K562 (cell line): Measurements from ENCODE around the gene ZFYVE26. TPM values are rescaled to one million over a fixed set of nuclear protein-coding genes. Genes with fewer than 3 reads are reported as not detected.
"Not testable (repeated sequence)": the region's sequence is repeated elsewhere in the genome, so short reads cannot be mapped to it uniquely, and the experiment has no call there.

Experiments used
- ATAC-seq: fragments of 200-7000 bp; cut with Tn5 transposase; 3 replicates; pipeline ENCODE4 v1.9.1; 2020; ENCODE audit warnings: moderate library complexity
- BruUV-seq: library from RNA; stranded (reverse); fragments of 400-500 nt; replicated peaks from 2 replicates; lab custom pipeline; 2021; lab: Mats Ljungman, UMichigan
- CTCF ChIA-PET: fragments of 300-600 bp; formaldehyde crosslinking; extraction: SDS; loops from one replicate; lab custom pipeline; 2021; ENCODE audit warnings: low intra/inter-chr PET ratio; lab: Yijun Ruan, JAX
- POLR2A ChIA-PET: fragments of 300-600, 350-650 bp; sonication (Branson Sonifier 250); formaldehyde crosslinking; extraction: SDS; loops from one replicate; lab custom pipeline; 2021; ENCODE audit warnings: antibody characterized with exemption, inconsistent platforms; lab: Yijun Ruan, JAX
- DNase-seq, 4 experiments: peaks; one replicate each; pipeline versions ENCODE4 v3.0.0 to v3.0.0-alpha.2; 2011 to 2018; ENCODE audit warnings: low spot score in 3 of 4, mixed read lengths in 3 of 4; ENCODE audit errors: extremely low read depth in 1 of 4
- FAIRE-seq: peaks from 2 replicates; lab custom pipeline; 2011; peaks lifted over from hg19 to GRCh38; lab: Jason Lieb, UNC
- H2AFZ ChIP-seq: 2 replicates; pipeline ENCODE4 v1.6.0; 2011; ENCODE audit warnings: low read depth, low read length, control low read depth, inconsistent platforms
- H3K27ac ChIP-seq: fragments of 200-600 bp; 3 replicates; pipeline ENCODE4 v1.8.0; 2011; ENCODE audit warnings: low read depth, mild to moderate bottlenecking, control low read depth, inconsistent platforms, low read length, moderate library complexity, mixed read lengths; ENCODE audit errors: extremely low read depth
- H3K27me3 ChIP-seq, 2 experiments: fragments of 300-600 bp in 1 of 2; 2 replicates in 1 of 2; 3 replicates in 1 of 2; pipeline versions ENCODE4 v1.6.0 to v1.8.0; 2011; ENCODE audit warnings: inconsistent platforms in 2 of 2, low read length in 2 of 2, mild to moderate bottlenecking in 1 of 2, mixed read lengths in 1 of 2, moderate library complexity in 1 of 2; ENCODE audit not compliant: control insufficient read depth in 2 of 2, insufficient read depth in 2 of 2
- H3K36me3 ChIP-seq: fragments of 300-600 bp; 3 replicates; pipeline ENCODE4 v1.8.0; 2011; ENCODE audit warnings: mild to moderate bottlenecking, low read length, inconsistent platforms; ENCODE audit not compliant: control insufficient read depth, insufficient read depth
- H3K4me1 ChIP-seq, 2 experiments: fragments of 200-600 bp in 1 of 2; replicated peaks in 1 of 2; 2 replicates in 1 of 2; 3 replicates in 1 of 2; pipeline versions ENCODE4 v1.5.1 to v1.8.0; 2011; ENCODE audit warnings: inconsistent platforms in 2 of 2, low read length in 2 of 2, mild to moderate bottlenecking in 1 of 2, mixed read lengths in 1 of 2, moderate library complexity in 1 of 2; ENCODE audit not compliant: control insufficient read depth in 2 of 2, insufficient read depth in 2 of 2
- H3K4me2 ChIP-seq: 2 replicates; pipeline ENCODE4 v1.6.1; 2011; ENCODE audit warnings: low read length, control low read depth, inconsistent platforms, mixed read lengths; ENCODE audit not compliant: insufficient read depth
- H3K4me3 ChIP-seq: fragments of 200-600 bp; sonication (generic), shearing (Covaris generic); 2 replicates; pipeline ENCODE4 v1.5.1; 2016; ENCODE audit warnings: control low read depth, inconsistent platforms
- H3K79me2 ChIP-seq: fragments of 200-600 bp; 3 replicates; pipeline ENCODE4 v1.8.0; 2011; ENCODE audit warnings: low read length, inconsistent platforms; ENCODE audit not compliant: control insufficient read depth, insufficient read depth
- H3K9ac ChIP-seq, 2 experiments: 2 replicates each; pipeline versions ENCODE4 v1.6.0 to v1.6.1; 2011; ENCODE audit warnings: low read depth in 2 of 2, low read length in 2 of 2, control low read depth in 1 of 2, inconsistent platforms in 1 of 2, mild to moderate bottlenecking in 1 of 2, mixed read lengths in 1 of 2; ENCODE audit not compliant: insufficient read depth in 1 of 2
- H3K9me1 ChIP-seq: one replicate; pipeline ENCODE4 v1.6.0; 2011; ENCODE audit warnings: inconsistent platforms, mild to moderate bottlenecking, low read length, moderate library complexity; ENCODE audit not compliant: control insufficient read depth, insufficient read depth
- H3K9me3 ChIP-seq: replicated peaks from 2 replicates; pipeline ENCODE4 v1.5.1; 2011; ENCODE audit warnings: low read depth, low read length, inconsistent platforms; ENCODE audit not compliant: control insufficient read depth, insufficient read depth
- H4K20me1 ChIP-seq: replicated peaks from 2 replicates; pipeline ENCODE4 v1.6.1; 2011; ENCODE audit warnings: low read length, inconsistent platforms, mixed read lengths; ENCODE audit not compliant: control insufficient read depth, insufficient read depth
- DIDO1 ChIP-seq: fragments of 450-650 bp; IDR thresholded peaks from 2 replicates; pipeline ENCODE4 v1.6.1; 2016; ENCODE audit warnings: low read depth, missing biosample characterization, missing genetic modification characterization
- PHF8 ChIP-seq: fragments of 200-600 bp; sonication (generic); IDR thresholded peaks from 2 replicates; pipeline ENCODE4 v1.6.1; 2012; ENCODE audit warnings: mixed run types, mild to moderate bottlenecking, inconsistent platforms, low read length, moderate library complexity, borderline replicate concordance
- ZNF263 ChIP-seq: sonication (generic); formaldehyde crosslinking; IDR thresholded peaks from 2 replicates; pipeline ENCODE4 v1.8.0; 2022; ENCODE audit warnings: mild to moderate bottlenecking, missing genetic modification reagents, borderline replicate concordance
- WGBS: fragments of 100-300 bp; shearing (Covaris generic); methylation state at CpG from one replicate; pipeline ENCODE4 v1.1.6; 2016; ENCODE audit warnings: low coverage, mixed read lengths; ENCODE audit not compliant: insufficient coverage; ENCODE audit errors: missing lambda C conversion rate; 5-methylcytosine and 5-hydroxymethylcytosine counted together
- in situ Hi-C: fragments of 300-500 bp; cut with MboI; formaldehyde crosslinking; loops from 4 replicates; pipeline ENCODE4 v1.15.0; 2018; ENCODE audit warnings: inconsistent platforms, mixed read lengths
- intact Hi-C: fragments of 100-400 bp; cut with micrococcal nuclease; formaldehyde crosslinking; loops from 2 replicates; pipeline ENCODE4 v1.14.2; 2022
- polyA plus RNA-seq, 8 experiments: library from polyadenylated mRNA; depleted of rRNA in 4 of 8; stranded (reverse) in 5 of 8; unstranded in 3 of 8; fragments of >200 nt; fragmentation: Nextera tagmentation in 2 of 8; fragmentation: Illumina TruSeq in 1 of 8; extraction: Ambion mirVana in 2 of 8; extraction: Trizol in 1 of 8; gene quantifications; 2 replicates each; pipeline versions ENCODE4 v1.2.1 to v1.2.3, GENCODE V29; 2011 to 2014; ENCODE audit warnings: inconsistent platforms in 1 of 8, missing spikeins in 1 of 8
- total RNA-seq, 7 experiments: library from RNA; depleted of rRNA in 6 of 7; stranded (reverse); fragments of >200 nt in 6 of 7; fragmentation: Illumina TruSeq in 2 of 7; extraction: Trizol in 2 of 7; gene quantifications; 2 replicates each; pipeline versions ENCODE4 v1.2.1 to v1.2.3, GENCODE V29; 2011 to 2021; ENCODE audit warnings: low replicate concordance in 1 of 7

Gene ZFYVE26
- total and polyA plus RNA-seq, 9 of the 15 experiments (the other 6 are each of a cell fraction or from before 2014, with no cell fraction given) = 0.32 to 9.1 (median 5.9) TPM

GRCh38 chr14:67819563-67820421, 3.4 kb upstream of the ZFYVE26 start, which contains the start of gene RAD51B (continued):
- TF ChIP-seq ZNF263 (CRISPR knock-in tag) = peak; percentile 24; the same call in 1 of the 2 replicates
- TF ChIP-seq PHF8 = peak; percentile 51; the same call in 1 of the 2 replicates
- peak; percentile 73; the same call in 1 of the 2 replicates for TF ChIP-seq DIDO1 (tag)

GRCh38 chr14:67818476-67818875, 2.1 kb upstream of the ZFYVE26 start:
- H3K36me3 ChIP-seq, ATAC-seq, H3K9me1 ChIP-seq, FAIRE-seq, H3K4me1 ChIP-seq, H3K27ac ChIP-seq, BruUV-seq, H3K4me3 ChIP-seq, H3K9me3 ChIP-seq, intact Hi-C loops, H3K9ac ChIP-seq, H3K27me3 ChIP-seq, H2AFZ ChIP-seq, H3K4me2 ChIP-seq, DNase-seq, H4K20me1 ChIP-seq: not testable (repeated sequence)
- ChIA-PET POLR2A (interaction anchor here (1.1 kb wide), 1 partner anchor 24 kb away, joined by 3 read pairs; no protein-coding TSS in a partner anchor), CTCF (interaction anchor here (0.7 kb wide), 1 partner anchor 910 kb away, joined by 3 read pairs; no protein-coding TSS in a partner anchor)
- WGBS = 74% methylated on average over 6 of the region's 6 CpGs
- H3K79me2 ChIP-seq = peaks cover 32% of the 10 kb centered on the region
- in situ Hi-C loops = loop anchor here (25.0 kb wide), 1 partner anchor 1331 kb away; the partner anchor contains the start of gene CCDC196
